ENCODE results near the gene VANGL2.

VANGL2 gene

DNA sequence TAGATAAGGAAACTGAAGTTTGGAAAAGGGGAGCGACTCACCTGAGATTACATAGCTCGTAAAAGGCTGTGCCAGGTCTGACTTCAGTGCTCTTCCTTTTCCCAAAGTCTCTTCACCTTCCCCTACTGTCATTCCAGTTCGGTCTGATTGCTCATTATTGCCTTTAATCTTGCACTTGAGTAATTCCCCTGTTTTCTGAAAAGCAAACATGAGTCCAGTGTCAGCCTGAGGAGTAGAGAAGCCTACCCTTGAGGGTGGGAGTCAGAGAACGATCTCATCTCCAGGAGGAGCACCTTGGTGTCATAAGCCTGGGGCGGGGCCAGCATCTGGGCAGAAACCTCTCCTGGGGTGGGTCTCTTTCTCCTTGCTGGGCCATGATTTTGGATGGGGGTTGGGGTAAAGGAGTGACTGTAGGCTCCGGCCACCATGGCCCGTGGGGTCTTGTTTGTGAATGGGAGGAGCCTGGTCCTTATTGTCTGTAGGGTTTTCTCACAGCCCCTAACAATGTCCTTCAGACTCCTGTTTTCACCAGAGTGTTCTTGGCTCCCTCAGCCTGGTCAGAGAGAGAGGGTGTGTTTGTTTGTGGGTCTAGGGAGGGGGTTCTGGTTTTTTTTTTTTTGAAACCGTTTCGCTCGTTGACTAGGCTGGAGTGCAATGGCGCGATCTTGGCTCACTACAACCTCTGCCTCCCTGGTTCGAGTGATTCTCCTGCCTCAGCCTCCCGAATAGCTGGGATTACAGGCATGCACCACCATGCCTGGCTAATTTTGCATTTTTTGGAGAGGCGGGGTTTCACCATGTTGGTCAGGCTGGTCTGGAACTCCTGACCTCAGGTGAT lies 6.0 kb downstream of the VANGL2 start:
- DNase-seq = no peak

GRCh38 chr1:160407839-160408801 lies 7.8 kb downstream of the VANGL2 start:
- no peak for DNase-seq

DNA sequence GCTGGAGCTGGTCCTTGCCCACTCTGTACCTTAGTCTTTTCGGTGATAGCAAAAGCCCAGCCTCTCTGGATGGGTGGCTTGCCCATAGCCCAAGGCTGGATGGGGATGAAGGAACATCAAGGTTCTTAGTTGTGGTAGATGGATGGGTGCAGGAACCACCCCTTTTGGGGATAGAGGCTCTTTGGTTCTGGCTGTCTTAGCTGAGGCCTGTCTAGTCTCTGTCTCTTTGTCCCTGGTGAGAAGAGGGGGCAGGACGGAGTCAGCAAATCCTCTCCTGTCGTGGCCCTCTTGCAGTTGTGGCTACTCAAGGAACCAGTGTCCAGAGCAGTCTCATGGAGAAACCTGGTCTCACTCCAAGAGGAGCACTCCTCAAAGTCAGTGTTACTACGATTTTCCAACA lies 8.5 kb downstream of the VANGL2 start:
- DNase-seq = no peak

- no peak for DNase-seq
These were observed 9.1 kb downstream of the VANGL2 start for GRCh38 chr1:160409486-160409885.

GRCh38 chr1:160410406-160411005 lies 10.1 kb downstream of the VANGL2 start:
- peak; percentile 77 for DNase-seq

DNA sequence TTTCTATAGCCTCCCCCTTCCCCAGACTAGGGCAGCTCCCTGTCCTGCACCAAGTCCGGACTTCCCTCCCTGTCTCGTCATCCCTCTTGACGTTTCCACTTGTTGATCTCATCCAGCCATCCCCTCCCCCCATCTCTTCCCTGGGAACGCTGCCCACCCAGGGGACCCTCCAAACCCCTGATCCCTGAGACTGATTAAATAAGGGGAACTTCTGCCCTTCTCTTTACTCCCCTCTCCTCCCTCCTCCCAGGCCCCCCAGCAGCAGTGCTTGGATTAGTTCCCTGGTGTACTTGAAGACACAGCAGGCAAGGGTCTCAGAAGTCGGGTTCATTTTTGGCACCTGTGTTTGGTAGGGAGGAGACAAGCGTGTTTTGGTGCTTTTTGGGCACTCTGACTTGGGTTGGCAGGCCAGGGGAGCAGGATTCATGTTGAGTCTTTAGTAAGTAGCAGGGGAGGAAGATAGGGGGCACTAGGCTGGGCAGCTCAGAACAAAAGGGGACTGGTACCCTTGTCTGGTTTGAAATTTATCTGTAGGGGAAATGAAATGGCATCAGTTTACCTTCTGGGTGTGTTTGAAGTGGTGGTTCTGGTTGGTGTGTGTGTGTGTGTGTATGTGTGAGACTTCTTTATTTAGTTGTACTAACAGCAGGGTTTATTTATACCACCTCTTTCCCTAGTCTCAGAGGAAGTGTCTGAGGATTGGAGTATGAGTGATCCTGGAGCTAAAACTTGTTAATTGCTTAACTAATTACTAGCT lies 11.1 kb downstream of the VANGL2 start:
- no peak for DNase-seq

GRCh38 chr1:160412028-160412362 lies 11.6 kb downstream of the VANGL2 start:
- no peak for DNase-seq

DNA sequence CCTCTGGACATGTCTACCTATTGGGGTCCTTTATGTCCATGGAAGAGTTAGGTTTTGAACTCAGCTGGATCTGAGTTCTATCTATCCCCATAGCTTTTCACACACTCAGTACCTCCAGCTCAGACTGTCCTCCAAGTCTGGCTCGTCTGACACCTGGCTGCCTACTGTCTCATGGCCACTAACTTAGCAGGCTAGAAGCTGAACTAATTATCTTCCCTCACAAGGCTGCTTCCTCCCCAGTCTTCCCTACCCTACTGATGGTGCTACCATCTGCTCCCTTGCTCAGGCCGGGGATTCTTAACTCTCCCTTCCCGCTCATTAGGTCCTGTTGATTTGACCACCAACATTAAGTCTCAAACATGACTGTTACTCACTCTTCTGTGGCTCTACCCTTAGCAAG lies 13.4 kb downstream of the VANGL2 start:
- no peak for DNase-seq

DNA sequence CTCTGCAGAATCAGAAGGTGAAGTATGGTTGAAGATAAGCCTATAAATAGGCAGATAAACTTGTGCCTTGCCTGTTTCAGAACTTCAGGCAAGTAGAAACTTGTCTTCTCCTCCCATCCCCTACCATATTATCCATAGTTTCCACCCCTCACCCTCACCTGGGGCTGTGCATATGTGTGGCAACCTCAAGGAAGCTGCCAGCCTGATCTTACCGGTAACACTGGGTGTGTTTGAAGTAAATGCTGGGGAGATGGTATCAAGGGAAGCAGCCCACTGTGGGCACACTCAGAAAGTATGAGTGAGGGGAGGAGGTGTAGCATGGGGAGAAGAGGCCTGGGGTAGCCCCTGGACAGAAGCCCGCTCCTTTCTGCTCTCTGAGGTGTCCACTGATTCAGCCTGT lies 14.5 kb downstream of the VANGL2 start:
- no peak for DNase-seq

- no peak for DNase-seq
These were observed 15.4 kb downstream of the VANGL2 start for GRCh38 chr1:160415696-160416290.

GRCh38 chr1:160416369-160416768 lies 16.0 kb downstream of the VANGL2 start:
- DNase-seq = no peak

DNA sequence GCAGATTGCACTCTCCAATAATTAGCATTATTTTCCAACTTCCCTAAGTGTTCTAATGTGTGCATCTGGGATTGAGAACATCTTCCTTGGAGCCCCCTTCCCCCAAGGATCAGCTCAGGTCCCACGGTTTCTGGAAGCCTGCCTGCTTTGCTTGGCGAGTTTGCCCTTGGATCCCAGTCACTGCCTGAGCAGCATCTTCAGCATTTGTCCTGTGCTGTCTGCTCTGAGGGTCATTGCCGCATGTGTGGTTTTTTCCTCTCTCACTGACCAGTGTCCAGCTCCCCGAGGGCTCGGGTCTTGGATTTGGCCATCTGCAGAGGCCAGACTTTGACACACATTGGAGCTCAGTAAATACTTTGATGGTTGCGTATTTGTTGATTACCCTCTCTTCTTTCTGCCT lies 18.1 kb downstream of the VANGL2 start:
- DNase-seq = no peak

DNA sequence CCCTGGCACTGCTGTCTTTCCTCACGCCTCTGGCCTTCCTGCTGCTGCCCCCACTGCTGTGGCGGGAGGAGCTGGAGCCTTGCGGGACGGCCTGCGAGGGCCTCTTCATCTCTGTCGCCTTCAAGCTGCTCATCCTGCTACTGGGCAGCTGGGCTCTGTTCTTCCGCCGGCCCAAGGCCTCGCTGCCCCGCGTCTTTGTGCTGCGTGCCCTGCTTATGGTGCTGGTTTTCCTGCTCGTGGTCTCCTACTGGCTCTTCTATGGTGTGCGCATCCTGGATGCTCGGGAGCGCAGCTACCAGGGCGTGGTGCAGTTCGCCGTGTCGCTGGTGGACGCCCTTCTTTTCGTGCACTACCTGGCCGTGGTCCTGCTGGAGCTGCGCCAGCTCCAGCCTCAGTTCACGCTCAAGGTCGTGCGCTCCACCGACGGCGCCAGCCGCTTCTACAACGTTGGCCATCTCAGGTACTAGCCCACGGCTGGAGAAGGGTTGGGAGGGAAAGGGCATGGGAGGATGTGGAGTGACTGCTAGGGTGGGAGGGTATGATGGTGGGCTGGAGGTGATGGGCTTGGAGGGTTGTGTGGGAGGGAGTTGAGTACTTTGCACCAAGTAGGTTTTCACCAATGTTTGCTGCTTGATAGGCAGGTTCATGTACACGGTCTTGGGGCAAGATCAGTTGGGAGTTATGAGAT lies 18.9 kb downstream of the VANGL2 start:
- DNase-seq = no peak

- DNase-seq = no peak
These were observed 19.4 kb downstream of the VANGL2 start for GRCh38 chr1:160419838-160420169.

- DNase-seq = no peak
These were observed 20.8 kb downstream of the VANGL2 start for GRCh38 chr1:160420881-160421842.

DNA sequence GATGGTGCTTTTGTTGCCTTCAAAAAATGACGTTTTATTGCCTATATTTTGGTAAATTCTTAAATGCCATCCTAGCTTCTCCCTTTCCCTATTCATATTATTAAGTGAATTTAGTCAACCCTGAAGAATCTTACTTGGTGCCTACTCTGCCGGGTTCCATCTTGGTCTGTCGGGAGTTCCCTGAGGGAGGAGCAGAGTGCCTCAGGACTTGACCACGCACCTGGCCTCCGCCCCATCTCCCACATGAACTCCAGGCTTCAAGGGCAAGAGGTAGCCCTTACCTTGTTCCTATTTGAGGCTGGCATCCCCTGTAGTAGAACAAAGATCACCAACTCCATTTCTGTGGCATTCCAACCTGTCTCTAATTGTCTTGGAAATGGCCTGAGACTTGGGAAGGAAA lies 21.5 kb downstream of the VANGL2 start:
- DNase-seq = no peak

DNA sequence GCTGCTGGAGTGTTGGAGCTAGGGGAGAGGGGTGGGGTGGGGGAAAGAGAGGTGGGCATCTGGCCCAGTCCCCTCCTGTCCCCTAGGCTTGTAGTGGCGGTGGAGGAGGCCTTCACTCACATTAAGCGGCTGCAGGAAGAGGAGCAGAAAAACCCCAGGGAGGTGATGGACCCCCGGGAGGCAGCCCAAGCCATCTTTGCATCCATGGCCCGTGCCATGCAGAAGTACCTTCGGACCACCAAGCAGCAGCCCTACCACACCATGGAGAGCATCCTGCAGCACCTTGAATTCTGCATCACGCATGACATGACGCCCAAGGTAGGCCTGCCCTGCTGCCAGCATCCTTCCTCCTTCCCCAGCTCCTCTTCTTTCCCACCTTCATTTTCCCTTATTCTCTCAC lies 23.6 kb downstream of the VANGL2 start:
- DNase-seq = no peak

DNA sequence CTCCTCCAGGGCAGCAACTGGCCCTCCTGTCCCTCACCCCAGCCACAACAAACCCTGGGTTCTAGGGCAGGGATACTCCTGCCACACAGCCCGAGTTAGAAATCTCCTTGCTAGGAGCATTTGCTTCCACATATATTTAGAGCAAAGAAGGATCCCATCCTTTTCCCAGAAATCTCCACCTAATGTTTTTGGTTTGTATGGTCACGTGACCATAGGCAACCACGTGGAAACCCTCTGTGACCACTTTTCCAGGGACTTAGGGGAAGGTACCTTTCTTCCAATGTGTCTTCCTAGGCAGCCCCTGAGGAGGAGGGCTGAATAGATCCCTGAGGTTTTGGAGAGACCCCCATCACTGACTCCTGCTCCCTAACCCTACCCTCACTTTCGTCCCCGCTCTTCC lies 25.5 kb downstream of the VANGL2 start:
- DNase-seq = no peak

- no peak for DNase-seq
These were observed 27.3 kb downstream of the VANGL2 start for GRCh38 chr1:160427625-160428024.

GRCh38 chr1:160428053-160428452 lies 27.7 kb downstream of the VANGL2 start:
- DNase-seq = no peak

DNA sequence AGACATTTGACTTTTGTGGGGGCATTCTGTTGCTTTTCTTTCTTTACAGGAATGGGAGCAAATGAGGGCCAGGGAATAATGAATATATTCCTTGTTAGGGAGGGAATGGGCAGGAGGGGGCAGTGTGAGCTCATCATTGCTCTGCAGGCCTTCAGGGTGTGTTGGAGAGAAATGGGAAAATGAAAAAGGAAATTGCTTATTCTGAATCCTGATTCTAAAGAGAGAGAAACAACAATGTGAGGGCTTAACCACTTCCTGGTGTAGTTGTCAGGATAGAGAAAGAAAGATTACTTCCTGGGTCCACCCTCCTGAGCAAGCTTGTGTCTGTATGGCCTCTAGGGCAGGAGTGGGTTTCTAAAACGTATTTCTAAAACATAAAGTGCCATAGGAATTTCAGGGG lies 28.3 kb downstream of the VANGL2 start:
- peak; percentile 19 for DNase-seq

All from NCI-H345 (cell line).